C4-2B (cell line): Measurements from ENCODE around the gene GSDME.

Source experiments
- ZFX ChIP-seq: fragments of 450-650 bp; IDR thresholded peaks from 2 replicates; pipeline ENCODE4 v1.6.1; 2017
- TF ChIP-seq, protein P1 (sequence below): fragments of 450-650 bp; conservative IDR thresholded peaks from 2 replicates; pipeline ENCODE4 v1.5.1; 2017; ENCODE audit warnings: mild to moderate bottlenecking

DNA sequence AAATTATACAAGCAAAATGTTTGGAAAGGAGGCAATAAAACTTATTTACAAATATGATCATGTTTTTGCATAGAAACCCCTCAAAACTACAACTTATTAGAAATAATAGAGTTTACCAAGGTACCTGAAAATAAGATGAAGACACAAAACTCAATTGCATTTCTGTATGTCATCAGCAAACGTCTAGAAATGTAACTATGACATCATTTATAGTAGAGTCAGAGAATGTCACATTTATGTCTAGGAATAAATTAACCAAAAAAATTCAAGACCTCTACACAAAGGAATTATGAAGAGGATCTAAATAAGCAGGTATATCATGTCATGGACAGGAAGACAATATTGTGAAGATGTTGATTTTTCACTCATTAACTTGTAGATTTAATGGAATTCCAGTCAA, 103.0 kb downstream of the GSDME start:
- TF ChIP-seq, protein P1, sequence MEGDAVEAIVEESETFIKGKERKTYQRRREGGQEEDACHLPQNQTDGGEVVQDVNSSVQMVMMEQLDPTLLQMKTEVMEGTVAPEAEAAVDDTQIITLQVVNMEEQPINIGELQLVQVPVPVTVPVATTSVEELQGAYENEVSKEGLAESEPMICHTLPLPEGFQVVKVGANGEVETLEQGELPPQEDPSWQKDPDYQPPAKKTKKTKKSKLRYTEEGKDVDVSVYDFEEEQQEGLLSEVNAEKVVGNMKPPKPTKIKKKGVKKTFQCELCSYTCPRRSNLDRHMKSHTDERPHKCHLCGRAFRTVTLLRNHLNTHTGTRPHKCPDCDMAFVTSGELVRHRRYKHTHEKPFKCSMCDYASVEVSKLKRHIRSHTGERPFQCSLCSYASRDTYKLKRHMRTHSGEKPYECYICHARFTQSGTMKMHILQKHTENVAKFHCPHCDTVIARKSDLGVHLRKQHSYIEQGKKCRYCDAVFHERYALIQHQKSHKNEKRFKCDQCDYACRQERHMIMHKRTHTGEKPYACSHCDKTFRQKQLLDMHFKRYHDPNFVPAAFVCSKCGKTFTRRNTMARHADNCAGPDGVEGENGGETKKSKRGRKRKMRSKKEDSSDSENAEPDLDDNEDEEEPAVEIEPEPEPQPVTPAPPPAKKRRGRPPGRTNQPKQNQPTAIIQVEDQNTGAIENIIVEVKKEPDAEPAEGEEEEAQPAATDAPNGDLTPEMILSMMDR, result no peak
- TF ChIP-seq ZFX, result no peak
